Endothelial cell (in vitro differentiated cells): ENCODE data around the gene COL4A1. TPM values are rescaled to one million over a fixed set of nuclear protein-coding genes. Genes with fewer than 3 reads are reported as not detected.

Experiments
- DNase-seq: peaks from one replicate; pipeline ENCODE4 v3.0.0; 2021; ENCODE audit warnings: low spot score
- H3K27ac Mint-ChIP-seq: one replicate; pipeline ENCODE4 v1.8.0; 2021; ENCODE audit warnings: mixed read lengths, inconsistent platforms; ENCODE audit not compliant: unreplicated experiment
- H3K27me3 Mint-ChIP-seq: one replicate; pipeline ENCODE4 v1.8.0; 2021; ENCODE audit warnings: mild to moderate bottlenecking, moderate library complexity, mixed read lengths, inconsistent platforms; ENCODE audit not compliant: unreplicated experiment
- H3K36me3 Mint-ChIP-seq: one replicate; pipeline ENCODE4 v1.8.0; 2021; ENCODE audit warnings: mild to moderate bottlenecking, low read depth, mixed read lengths, inconsistent platforms; ENCODE audit not compliant: unreplicated experiment
- H3K4me1 Mint-ChIP-seq: one replicate; pipeline ENCODE4 v1.8.0; 2021; ENCODE audit warnings: mild to moderate bottlenecking, mixed read lengths, inconsistent platforms; ENCODE audit not compliant: unreplicated experiment
- H3K4me3 Mint-ChIP-seq: one replicate; pipeline ENCODE4 v1.8.0; 2021; ENCODE audit warnings: mild to moderate bottlenecking, mixed read lengths, inconsistent platforms; ENCODE audit not compliant: unreplicated experiment
- H3K9me3 Mint-ChIP-seq: one replicate; pipeline ENCODE4 v1.8.0; 2021; ENCODE audit warnings: mixed read lengths, inconsistent platforms; ENCODE audit not compliant: unreplicated experiment
- total RNA-seq: library from RNA; stranded (reverse); fragmentation: NEBNext Ultra II Directional; extraction: Animal tissue kit (Norgen Biotek cat#: 25700); gene quantifications from one replicate; pipeline ENCODE4 v1.2.1, GENCODE V29; 2021; ENCODE audit not compliant: unreplicated experiment
- TF ChIP-seq, protein P1 (sequence below): fragments of 200-600 bp; sonication (generic); IDR thresholded peaks from one replicate; pipeline ENCODE4 v1.5.0; 2021; ENCODE audit warnings: antibody characterized with exemption; ENCODE audit not compliant: unreplicated experiment

Gene COL4A1
- total RNA-seq, 1 donor from 2014 or later: 2,720 TPM

DNA sequence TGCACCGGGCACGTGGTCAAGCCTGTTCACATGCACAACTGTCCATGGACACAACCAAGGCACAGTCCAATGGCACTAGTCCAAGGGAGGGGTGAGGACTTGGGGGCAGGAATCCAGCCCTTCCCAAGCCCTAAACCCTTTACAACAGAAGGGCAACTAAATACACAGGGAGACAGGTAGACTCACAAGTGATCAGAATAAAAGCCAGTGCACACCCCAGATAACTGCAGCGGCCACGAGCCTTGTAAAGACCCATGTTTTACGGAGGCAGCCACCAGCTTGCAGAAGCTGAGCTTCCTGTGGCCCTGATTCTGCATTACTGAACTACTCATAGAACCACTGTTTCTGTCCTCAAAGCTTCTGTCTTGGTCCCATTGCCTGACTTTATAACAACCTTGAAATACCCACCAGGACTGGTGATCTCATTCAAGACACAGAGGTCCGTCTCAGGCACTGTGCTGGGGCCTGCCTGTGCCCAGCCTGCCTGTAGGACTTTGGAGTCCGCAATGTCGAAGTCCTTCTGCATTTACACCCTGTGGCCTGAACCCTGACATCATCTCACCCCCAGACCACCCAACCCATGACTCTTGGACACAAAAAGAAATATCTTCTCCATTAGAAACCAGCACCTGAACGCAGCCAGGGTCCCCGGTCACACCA lies 181.2 kb downstream of the COL4A1 start:
- H3K36me3 Mint-ChIP-seq: peaks cover 5% of the 10 kb centered on the region

DNA sequence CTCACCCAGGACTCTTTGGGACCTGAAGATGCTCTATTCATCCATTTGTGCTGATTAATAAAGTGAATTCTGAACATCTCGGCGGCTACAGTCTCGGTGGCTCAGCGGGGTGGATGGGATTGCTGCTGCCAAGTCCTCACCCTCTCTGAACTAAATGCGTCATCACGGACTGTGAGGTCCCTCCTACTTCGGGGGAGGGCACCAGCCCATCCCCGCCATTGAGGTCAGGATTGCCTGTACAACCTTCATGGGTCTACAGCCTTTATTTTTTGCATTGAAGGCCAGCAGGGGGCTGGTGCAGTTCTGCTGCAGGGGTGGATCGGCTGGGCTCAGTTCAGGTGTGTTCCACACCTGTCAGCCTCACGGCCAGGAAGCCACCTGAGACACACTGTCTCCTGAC lies 181.8 kb downstream of the COL4A1 start:
- peaks cover 5% of the 10 kb centered on the region for H3K36me3 Mint-ChIP-seq
- H3K4me1 Mint-ChIP-seq: peaks cover 63% of the 10 kb centered on the region
- H3K27me3 Mint-ChIP-seq: peaks cover 4% of the 10 kb centered on the region
- H3K4me3 Mint-ChIP-seq: no peak overlapping the region
- DNase-seq: no peak
- TF ChIP-seq, protein P1, sequence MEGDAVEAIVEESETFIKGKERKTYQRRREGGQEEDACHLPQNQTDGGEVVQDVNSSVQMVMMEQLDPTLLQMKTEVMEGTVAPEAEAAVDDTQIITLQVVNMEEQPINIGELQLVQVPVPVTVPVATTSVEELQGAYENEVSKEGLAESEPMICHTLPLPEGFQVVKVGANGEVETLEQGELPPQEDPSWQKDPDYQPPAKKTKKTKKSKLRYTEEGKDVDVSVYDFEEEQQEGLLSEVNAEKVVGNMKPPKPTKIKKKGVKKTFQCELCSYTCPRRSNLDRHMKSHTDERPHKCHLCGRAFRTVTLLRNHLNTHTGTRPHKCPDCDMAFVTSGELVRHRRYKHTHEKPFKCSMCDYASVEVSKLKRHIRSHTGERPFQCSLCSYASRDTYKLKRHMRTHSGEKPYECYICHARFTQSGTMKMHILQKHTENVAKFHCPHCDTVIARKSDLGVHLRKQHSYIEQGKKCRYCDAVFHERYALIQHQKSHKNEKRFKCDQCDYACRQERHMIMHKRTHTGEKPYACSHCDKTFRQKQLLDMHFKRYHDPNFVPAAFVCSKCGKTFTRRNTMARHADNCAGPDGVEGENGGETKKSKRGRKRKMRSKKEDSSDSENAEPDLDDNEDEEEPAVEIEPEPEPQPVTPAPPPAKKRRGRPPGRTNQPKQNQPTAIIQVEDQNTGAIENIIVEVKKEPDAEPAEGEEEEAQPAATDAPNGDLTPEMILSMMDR: no peak
- peak overlapping the region; percentile 9 for H3K27ac Mint-ChIP-seq
- H3K9me3 Mint-ChIP-seq: no peaks in the 10 kb centered on the region

More for the DNA sequence above, 181.2 kb downstream of the COL4A1 start:
- TF ChIP-seq, protein P1: no peak
- Mint-ChIP-seq H3K27me3 (peaks cover 3% of the 10 kb centered on the region), H3K4me1 (peaks cover 69% of the 10 kb centered on the region), H3K4me3 (peak overlapping the region; percentile 4), H3K9me3 (no peaks in the 10 kb centered on the region), H3K27ac (peak overlapping the region; percentile 88)
- DNase-seq: peak; percentile 3

DNA sequence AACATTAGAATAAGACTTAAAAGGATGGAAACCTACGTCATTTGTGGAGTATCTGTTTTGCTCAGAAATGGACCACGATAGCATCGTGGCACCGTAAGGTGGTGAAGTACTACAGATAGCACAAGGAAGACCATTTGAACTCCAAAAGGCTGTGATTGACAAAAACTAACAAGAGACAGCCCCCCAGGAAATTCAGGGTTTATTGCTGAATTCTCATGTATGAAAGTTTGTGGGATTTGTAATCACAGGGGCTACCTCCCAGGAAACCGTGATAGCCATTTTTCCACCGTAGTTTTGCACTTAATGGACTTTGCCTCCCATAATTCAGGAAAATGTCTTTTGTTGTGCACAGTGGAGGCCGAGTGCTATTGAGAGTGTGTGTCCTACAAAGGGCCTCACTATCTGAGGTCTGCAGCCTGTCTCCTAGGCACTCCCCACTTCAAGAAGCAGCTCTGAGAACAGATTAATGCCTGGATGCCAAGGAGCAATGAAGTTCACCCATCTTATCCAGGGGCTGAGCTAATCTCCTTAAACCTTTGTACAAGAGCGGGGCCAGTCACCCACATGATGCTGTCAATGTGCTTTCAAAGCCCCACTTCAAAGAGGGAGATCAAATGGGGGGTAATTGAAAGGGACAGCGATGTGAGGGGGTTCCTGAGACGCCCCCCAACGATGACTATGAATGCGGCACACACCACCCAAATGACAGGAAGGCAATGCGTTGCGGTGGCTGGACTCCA lies 182.6 kb downstream of the COL4A1 start:
- H3K27ac Mint-ChIP-seq: peak overlapping the region; percentile 78
- H3K9me3 Mint-ChIP-seq: no peaks in the 10 kb centered on the region
- H3K27me3 Mint-ChIP-seq: peaks cover 4% of the 10 kb centered on the region
- H3K4me1 Mint-ChIP-seq: peaks cover 59% of the 10 kb centered on the region
- H3K4me3 Mint-ChIP-seq: peak overlapping the region; percentile 25
- DNase-seq: no peak
- H3K36me3 Mint-ChIP-seq: peaks cover 5% of the 10 kb centered on the region
- TF ChIP-seq, protein P1: no peak

DNA sequence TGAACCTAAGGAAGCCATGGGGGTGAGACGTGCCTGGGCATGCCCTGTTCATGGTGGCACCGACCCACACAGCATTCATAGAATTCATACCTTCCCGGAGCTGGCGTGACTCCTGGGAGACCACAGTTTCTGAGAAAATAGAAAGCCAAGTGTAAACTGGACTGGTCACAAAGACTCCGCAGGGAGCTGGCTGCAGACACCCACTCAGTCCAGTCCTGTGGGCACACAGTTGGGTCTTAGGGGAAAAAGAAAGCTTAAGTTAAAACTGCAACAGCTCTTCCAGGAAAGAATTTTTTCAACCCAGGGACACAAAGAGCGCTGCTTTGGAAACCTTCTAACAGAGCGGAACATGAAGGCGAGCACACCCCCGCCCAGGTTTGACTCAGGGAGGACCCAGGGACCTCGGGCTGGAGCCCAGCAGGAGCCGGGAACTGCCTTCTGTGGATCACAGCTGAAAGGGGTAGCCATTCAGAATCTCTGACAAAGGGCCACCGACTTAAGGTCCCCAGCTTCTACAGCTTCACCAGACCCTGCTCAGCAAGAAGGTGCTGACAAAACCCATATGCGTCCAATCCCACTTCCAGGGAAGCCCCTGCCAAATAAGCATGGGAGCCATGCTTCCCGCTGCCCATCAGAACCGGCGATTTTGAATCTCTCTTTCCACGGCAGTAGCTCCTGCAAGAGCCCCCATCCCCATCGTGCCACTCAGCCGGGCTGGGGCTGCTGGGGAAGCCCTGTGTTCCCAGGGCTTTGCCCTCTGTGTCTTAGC lies 183.7 kb downstream of the COL4A1 start:
- Mint-ChIP-seq H3K4me1 (peaks cover 56% of the 10 kb centered on the region), H3K4me3 (no peak overlapping the region), H3K27me3 (peaks cover 4% of the 10 kb centered on the region), H3K27ac (peak overlapping the region; percentile 78), H3K36me3 (peaks cover 5% of the 10 kb centered on the region), H3K9me3 (no peaks in the 10 kb centered on the region)
- TF ChIP-seq, protein P1: no peak
- no peak for DNase-seq
